Mucosa of rectum (tissue), 2 donors: ENCODE data around the gene COMMD1.
"Not testable (repeated sequence)": the region's sequence is repeated elsewhere in the genome, so short reads cannot be mapped to it uniquely, and the experiment has no call there.

Source experiments
- H3K27ac ChIP-seq, 2 donors: one replicate each; pipeline ENCODE4 v1.7.0; 2013; ENCODE audit warnings: inconsistent platforms in 2 of 2, low read depth in 2 of 2, low read length in 2 of 2
- H3K27me3 ChIP-seq, 2 donors: one replicate each; pipeline ENCODE4 v1.7.0; 2013; ENCODE audit warnings: low read length in 2 of 2; ENCODE audit not compliant: control insufficient read depth in 2 of 2, insufficient read depth in 2 of 2
- H3K36me3 ChIP-seq, 2 donors: one replicate each; pipeline ENCODE4 v1.7.0; 2013; ENCODE audit warnings: low read length in 2 of 2; ENCODE audit not compliant: control insufficient read depth in 2 of 2, insufficient read depth in 2 of 2
- H3K4me1 ChIP-seq, 2 donors: one replicate each; pipeline ENCODE4 v1.7.0; 2013; ENCODE audit warnings: low read length in 2 of 2, mild to moderate bottlenecking in 1 of 2; ENCODE audit not compliant: control insufficient read depth in 2 of 2, insufficient read depth in 2 of 2
- H3K4me3 ChIP-seq, 2 donors: one replicate each; pipeline ENCODE4 v1.7.0; 2013; ENCODE audit warnings: low read length in 2 of 2
- H3K9ac ChIP-seq, 2 donors: one replicate each; pipeline ENCODE4 v1.7.0; 2013; ENCODE audit warnings: low read length in 2 of 2, low read depth in 1 of 2, mild to moderate bottlenecking in 1 of 2
- H3K9me3 ChIP-seq, 2 donors: one replicate each; pipeline ENCODE4 v1.7.0; 2013; ENCODE audit warnings: low read length in 2 of 2; ENCODE audit not compliant: control insufficient read depth in 2 of 2
- donor health status: healthy.
- donor health status: Normal muscosa, but diverticular disease.

Gene COMMD1

GRCh38 chr2:61948661-61949457, 43.4 kb downstream of the COMMD1 start:
- Histone ChIP-seq H3K27ac (no peak overlapping the region), H3K9me3 (no peaks in the 10 kb centered on the region), H3K27me3 (no peaks in the 10 kb centered on the region), H3K4me1 (no peaks in the 10 kb centered on the region), H3K4me3 (no peak overlapping the region), H3K9ac (no peak overlapping the region), H3K36me3 (no peaks in the 10 kb centered on the region)

GRCh38 chr2:61949458-61949713, 43.9 kb downstream of the COMMD1 start:
- Histone ChIP-seq H3K9ac (no peak overlapping the region), H3K27me3 (no peaks in the 10 kb centered on the region), H3K9me3 (no peaks in the 10 kb centered on the region), H3K36me3 (no peaks in the 10 kb centered on the region), H3K4me1 (no peaks in the 10 kb centered on the region), H3K27ac (no peak overlapping the region), H3K4me3 (no peak overlapping the region)

GRCh38 chr2:61949714-61950560, 44.5 kb downstream of the COMMD1 start:
- Histone ChIP-seq H3K27ac (no peak overlapping the region), H3K9ac (no peak overlapping the region), H3K27me3 (no peaks in the 10 kb centered on the region), H3K36me3 (no peaks in the 10 kb centered on the region), H3K4me1 (no peaks in the 10 kb centered on the region), H3K4me3 (no peak overlapping the region), H3K9me3 (no peaks in the 10 kb centered on the region)

GRCh38 chr2:61950571-61951315, 45.3 kb downstream of the COMMD1 start:
- Histone ChIP-seq H3K27ac (no peak overlapping the region), H3K4me3 (no peak overlapping the region), H3K36me3 (no peaks in the 10 kb centered on the region), H3K4me1 (no peaks in the 10 kb centered on the region), H3K9me3 (no peaks in the 10 kb centered on the region), H3K27me3 (no peaks in the 10 kb centered on the region), H3K9ac (no peak overlapping the region)

- H3K27ac ChIP-seq: no peak overlapping the region
- H3K9me3 ChIP-seq: no peaks in the 10 kb centered on the region
- H3K27me3 ChIP-seq: no peaks in the 10 kb centered on the region
- no peaks in the 10 kb centered on the region for H3K4me1 ChIP-seq
- H3K36me3 ChIP-seq: no peaks in the 10 kb centered on the region
- H3K4me3 ChIP-seq: no peak overlapping the region
- no peak overlapping the region for H3K9ac ChIP-seq
These were observed 46.4 kb downstream of the COMMD1 start for GRCh38 chr2:61951881-61952280.

- H3K9ac ChIP-seq: no peak overlapping the region
- no peak overlapping the region for H3K4me3 ChIP-seq
- H3K36me3 ChIP-seq: no peaks in the 10 kb centered on the region
- no peaks in the 10 kb centered on the region for H3K27me3 ChIP-seq
- H3K9me3 ChIP-seq: no peaks in the 10 kb centered on the region
- H3K27ac ChIP-seq: no peak overlapping the region
- no peaks in the 10 kb centered on the region for H3K4me1 ChIP-seq
These were observed 46.8 kb downstream of the COMMD1 start for GRCh38 chr2:61952288-61952687.

- H3K4me3 ChIP-seq, H3K27ac ChIP-seq, H3K27me3 ChIP-seq, H3K36me3 ChIP-seq, H3K4me1 ChIP-seq, H3K9ac ChIP-seq, H3K9me3 ChIP-seq: not testable (repeated sequence)
These were observed 49.4 kb downstream of the COMMD1 start for GRCh38 chr2:61954856-61955255.

GRCh38 chr2:61959381-61960293, 54.2 kb downstream of the COMMD1 start:
- peaks cover 6 to 18% of the 10 kb centered on the region in 2 donors for H3K4me1 ChIP-seq
- no peak overlapping the region for H3K4me3 ChIP-seq
- peak overlapping the region in 1 of 2 donors; percentile 65 for H3K27ac ChIP-seq
- H3K27me3 ChIP-seq: no peaks in the 10 kb centered on the region
- no peak overlapping the region for H3K9ac ChIP-seq
- H3K9me3 ChIP-seq: no peaks in the 10 kb centered on the region
- no peaks in the 10 kb centered on the region for H3K36me3 ChIP-seq

GRCh38 chr2:61961231-61961901, 55.9 kb downstream of the COMMD1 start:
- Histone ChIP-seq H3K4me3 (no peak overlapping the region), H3K9ac (no peak overlapping the region), H3K9me3 (no peaks in the 10 kb centered on the region), H3K36me3 (no peaks in the 10 kb centered on the region), H3K27ac (peak overlapping the region; percentile 53 to 65), H3K27me3 (no peaks in the 10 kb centered on the region), H3K4me1 (peaks cover 6 to 18% of the 10 kb centered on the region in 2 donors)
